UCSD-AML1 (cell line): Measurements from ENCODE around the gene FER.

Experiments used
- DNase-seq: peaks from one replicate; lab custom pipeline; 2025; ENCODE audit not compliant: unreplicated experiment; lab: John Stamatoyannopoulos, UW

Gene FER

GRCh38 chr5:109225716-109226625 lies 478.3 kb downstream of the FER start:
- no peak for DNase-seq

DNA sequence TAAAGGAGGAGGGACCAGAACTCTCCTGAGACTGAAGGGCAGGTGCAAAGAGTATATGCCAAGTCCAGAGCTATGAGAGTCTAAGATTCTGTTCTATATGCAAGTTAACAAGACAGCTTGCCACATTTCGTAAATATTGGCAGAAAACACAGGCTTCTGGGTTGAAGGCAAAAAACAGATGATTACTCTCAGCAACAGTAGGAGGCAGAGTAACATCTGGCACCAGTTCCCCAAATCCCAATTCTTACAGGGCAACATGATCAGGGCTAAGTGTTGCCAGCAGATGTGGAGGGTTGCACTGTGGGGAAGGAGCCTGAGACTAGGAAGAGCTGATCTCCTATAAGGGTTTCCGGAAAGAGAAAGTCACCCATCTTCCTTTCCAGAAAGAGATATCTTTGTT lies 482.7 kb downstream of the FER start:
- DNase-seq = no peak

- no peak for DNase-seq
Observed at GRCh38 chr5:109231331-109231730, 483.6 kb downstream of the FER start.

GRCh38 chr5:109234381-109234780 lies 486.7 kb downstream of the FER start:
- no peak for DNase-seq

DNA sequence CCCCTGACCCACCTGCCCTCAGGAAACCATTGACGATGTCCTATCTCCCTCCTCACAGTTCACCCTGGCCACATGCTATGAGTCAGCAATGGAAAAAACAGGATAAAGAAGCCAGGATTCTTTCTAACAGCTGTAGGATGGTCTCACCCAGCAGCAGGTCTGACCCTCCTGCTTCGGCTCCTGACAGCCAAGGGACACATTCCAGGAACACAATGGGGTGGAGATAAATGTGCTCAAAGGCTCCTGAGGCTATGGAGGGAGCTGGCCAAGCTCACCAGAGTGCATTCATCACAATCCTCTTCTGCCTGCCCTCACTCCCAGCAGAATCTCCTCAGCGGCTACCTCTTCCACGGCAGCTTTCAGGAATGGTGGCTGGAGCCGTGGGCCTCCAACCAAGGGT lies 491.8 kb downstream of the FER start:
- no peak for DNase-seq

GRCh38 chr5:109242518-109242917 lies 494.8 kb downstream of the FER start:
- DNase-seq = no peak

DNA sequence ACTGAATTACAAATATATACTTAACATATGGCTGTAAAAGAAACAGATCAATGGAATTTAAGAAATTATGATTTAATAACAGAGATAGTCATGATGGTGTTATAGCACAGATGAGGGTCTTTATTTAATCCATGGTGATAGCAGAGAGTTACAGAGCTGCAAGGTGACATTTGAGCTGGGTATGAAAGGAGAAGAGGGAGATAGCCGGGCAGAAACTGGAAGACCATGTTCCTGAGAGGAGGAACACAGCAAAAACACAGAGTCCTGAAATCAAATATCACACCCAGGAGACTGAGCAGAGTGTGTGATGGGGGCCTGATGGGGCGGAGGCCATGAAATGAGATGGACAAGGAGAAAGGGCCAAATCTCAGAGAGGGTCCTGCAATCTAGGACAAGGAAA lies 498.7 kb downstream of the FER start:
- DNase-seq = no peak
